ENCODE results near the gene CYLD.

The CYLD gene

DNA sequence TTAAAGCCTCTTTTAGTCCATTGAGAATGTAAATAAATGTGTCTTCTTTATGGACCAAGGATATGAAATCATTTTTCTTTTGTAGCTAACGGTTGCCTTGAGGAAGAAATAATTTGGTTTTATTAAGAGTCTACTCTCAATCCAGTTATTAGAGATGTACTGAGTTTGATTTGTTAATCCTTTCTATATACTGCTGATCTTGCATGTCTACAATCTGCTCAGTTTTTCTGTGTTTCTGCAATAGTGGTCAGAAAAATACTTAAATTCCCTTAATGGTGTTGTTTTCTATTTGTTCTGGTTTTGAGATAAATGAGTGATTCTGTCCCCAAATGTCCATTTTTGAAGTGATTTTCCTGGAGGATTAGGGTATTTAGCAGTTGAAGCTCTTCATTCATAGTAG, 54.9 kb downstream of the CYLD start:
- TF ChIP-seq CTCF (IDR thresholded peaks at IDR 0.05; ENCODE audit: control insufficient read depth, extremely low read depth, insufficient read depth), result no peak
- no peak overlapping the region for H3K4me3 ChIP-seq (ENCODE audit: low read depth, low read length)
- no peak for DNase-seq (ENCODE audit: low read depth)

DNA sequence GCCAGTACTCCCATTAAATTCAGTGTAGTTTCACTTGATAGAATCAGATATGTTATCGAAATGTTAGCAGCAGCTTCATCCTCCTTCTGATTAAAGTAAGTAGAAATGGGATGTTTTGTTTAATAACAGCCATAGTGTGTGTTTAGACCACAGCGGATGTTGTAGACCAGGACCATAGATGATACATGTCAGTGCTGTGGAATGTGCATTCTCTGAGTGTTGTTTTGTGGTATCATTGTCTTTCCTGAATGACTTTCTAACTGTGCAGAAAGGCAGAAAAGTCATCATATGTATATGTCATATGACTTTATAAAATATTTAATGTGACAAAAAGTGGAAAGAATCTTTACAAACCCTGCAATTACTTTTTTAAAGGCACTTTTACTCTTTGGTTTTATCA, 55.6 kb downstream of the CYLD start:
- H3K4me3 ChIP-seq (ENCODE audit: low read depth, low read length), result no peak overlapping the region
- DNase-seq (ENCODE audit: low read depth), result no peak
- no peak for TF ChIP-seq CTCF (IDR thresholded peaks at IDR 0.05; ENCODE audit: control insufficient read depth, extremely low read depth, insufficient read depth)

DNA sequence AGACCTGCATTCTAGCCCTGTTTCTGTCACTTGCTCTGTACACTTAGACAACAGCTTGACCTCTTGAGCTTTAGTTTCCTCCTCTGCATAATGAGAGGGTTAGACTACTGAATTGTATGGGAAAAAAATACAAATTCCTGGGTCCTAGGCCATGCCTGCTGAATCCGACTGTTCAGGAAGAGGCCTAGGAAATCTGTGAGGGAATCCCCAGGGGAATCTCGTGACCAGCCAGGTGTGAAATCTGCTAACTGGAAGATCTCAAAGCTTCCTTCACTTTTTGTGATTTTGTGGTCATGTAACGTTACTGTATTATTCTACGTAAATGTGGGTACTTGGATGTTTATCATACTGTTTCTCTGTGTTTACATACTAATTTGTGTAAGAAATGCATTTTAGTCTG, 58.2 kb downstream of the CYLD start:
- no peak for DNase-seq (ENCODE audit: low read depth)
- no peak overlapping the region for H3K4me3 ChIP-seq (ENCODE audit: low read depth, low read length)
- no peak for TF ChIP-seq CTCF (IDR thresholded peaks at IDR 0.05; ENCODE audit: control insufficient read depth, extremely low read depth, insufficient read depth)

DNA sequence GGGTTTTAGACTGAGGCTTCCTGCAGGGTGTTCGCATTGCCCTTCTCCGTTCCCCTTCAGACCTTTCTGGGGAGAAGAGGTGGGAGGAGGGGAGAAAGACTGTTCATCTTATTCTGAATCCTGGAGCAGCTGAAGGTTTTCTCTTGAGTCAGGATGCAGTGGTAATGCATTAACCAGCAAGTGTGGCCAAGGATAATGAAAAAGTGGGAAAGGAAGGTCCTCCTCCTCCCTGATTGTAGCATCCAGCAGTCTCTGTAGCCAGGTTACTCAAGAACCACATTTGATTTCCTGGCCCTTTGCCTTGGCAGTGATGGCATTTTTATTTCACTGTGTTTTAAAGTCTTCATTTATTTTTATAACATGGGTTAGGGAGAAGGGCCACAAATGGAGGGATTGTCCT, 59.1 kb downstream of the CYLD start:
- TF ChIP-seq CTCF (IDR thresholded peaks at IDR 0.05; ENCODE audit: control insufficient read depth, extremely low read depth, insufficient read depth), result no peak
- no peak for DNase-seq (ENCODE audit: low read depth)

GRCh38 chr16:50802000-50802399, 60.1 kb downstream of the CYLD start:
- no peak for DNase-seq (ENCODE audit: low read depth)
- H3K4me3 ChIP-seq (ENCODE audit: low read depth, low read length), result no peak overlapping the region
- TF ChIP-seq CTCF (IDR thresholded peaks at IDR 0.05; ENCODE audit: control insufficient read depth, extremely low read depth, insufficient read depth), result no peak

More for the DNA sequence above, 59.1 kb downstream of the CYLD start:
- no peak overlapping the region for H3K4me3 ChIP-seq (ENCODE audit: low read depth, low read length)

DNA sequence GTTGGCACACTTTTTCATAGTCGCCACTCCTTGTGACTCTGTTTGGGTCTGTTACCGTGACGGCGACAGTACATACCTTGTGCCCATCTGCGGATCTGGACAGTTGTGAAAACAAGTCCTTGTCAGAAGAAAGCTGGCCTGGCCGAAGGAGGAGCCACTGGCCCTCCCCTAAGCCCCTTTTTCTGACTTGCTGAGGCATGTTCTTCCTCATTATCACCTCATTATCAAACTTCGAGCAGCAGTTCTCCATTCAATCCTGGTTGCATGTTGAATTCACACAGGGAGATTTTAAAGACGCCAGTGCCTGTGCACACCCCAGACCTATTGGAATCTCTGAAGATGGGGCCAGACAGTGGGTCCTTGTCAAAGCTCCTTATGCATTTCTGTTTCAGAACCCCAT, 61.1 kb downstream of the CYLD start:
- H3K4me3 ChIP-seq (ENCODE audit: low read depth, low read length), result no peak overlapping the region
- no peak for TF ChIP-seq CTCF (IDR thresholded peaks at IDR 0.05; ENCODE audit: control insufficient read depth, extremely low read depth, insufficient read depth)
- DNase-seq (ENCODE audit: low read depth), result no peak

DNA sequence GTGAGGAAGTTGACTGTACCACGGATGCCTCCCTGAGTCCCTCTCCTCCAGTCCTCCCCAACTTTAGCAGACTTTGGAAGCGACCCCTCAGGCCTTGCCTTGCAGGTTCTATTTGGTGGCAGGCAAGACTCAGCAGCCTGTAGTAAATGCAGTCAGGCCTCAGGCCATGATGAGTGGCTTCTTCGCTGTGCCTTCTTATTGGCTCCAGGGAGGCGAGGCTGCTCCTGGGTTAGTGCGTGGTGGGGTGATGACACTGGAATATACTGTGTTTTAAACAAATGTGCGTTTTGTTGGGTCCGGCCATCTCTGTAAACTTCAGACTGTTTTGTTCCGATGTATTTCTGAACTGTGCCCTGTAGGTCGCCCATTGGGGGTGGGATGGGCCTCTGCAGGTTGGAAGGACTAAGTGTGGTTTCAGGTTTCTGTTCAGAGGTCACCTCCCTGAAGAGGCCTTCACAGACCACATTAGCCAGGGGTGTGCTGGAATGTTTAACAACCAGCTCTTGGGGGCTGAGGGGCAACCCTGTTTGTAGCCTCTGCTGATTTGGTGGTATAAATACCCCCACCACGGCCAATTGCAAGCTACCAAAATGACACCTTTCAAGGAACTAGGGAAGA, 62.5 kb downstream of the CYLD start:
- TF ChIP-seq CTCF (IDR thresholded peaks at IDR 0.05; ENCODE audit: control insufficient read depth, extremely low read depth, insufficient read depth), result no peak
- no peak overlapping the region for H3K4me3 ChIP-seq (ENCODE audit: low read depth, low read length)
- DNase-seq (ENCODE audit: low read depth), result no peak

Data from LNCaP clone FGC (cell line).